GM19043 (cell line): ENCODE data around the gene NEK1.
"Not testable (repeated sequence)": the region's sequence is repeated elsewhere in the genome, so short reads cannot be mapped to it uniquely, and the experiment has no call there.

Experiments used
- ATAC-seq: cut with Tn5 transposase; IDR thresholded peaks from one replicate; pipeline ENCODE4 v1.9.1; 2021; ENCODE audit warnings: low read depth; ENCODE audit not compliant: unreplicated experiment

Gene NEK1

DNA sequence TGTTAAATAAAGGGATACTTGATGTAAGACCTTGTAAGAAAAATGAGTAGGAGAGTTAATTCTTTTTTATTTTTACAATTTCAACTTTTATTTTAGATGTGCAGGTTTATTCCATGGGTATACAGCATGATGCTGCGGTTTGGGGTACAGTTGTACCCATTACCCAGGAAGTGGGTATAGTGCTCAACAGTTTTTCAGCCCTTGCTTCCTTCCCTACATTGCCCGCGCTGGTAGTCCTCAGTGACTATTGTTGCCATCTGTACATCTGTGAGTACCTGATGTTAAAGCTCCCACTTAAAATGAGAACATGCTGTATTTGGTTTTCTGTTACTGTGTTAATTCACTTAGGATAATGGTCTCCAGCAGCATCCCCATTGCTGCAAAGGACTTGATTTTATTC, 17.7 kb upstream of the NEK1 start:
- no peak for ATAC-seq

DNA sequence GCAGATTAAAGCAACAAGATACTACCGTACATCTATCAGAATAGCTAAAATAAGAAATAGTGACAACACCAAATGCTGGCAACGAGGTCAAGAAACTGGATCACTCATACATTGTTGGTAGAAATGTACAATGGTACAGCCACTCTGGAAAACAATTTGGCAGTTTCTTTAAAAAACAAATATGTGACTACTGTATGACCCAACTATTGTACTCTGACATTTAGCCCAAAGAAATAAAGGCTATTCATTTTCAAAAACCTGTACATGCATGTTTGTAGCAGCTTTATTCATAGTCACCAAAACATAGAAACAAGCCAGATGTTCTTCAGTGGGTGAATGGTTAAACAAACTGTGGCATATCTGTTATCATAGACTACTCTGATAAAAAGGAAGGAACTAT, 16.2 kb upstream of the NEK1 start:
- ATAC-seq: no peak

DNA sequence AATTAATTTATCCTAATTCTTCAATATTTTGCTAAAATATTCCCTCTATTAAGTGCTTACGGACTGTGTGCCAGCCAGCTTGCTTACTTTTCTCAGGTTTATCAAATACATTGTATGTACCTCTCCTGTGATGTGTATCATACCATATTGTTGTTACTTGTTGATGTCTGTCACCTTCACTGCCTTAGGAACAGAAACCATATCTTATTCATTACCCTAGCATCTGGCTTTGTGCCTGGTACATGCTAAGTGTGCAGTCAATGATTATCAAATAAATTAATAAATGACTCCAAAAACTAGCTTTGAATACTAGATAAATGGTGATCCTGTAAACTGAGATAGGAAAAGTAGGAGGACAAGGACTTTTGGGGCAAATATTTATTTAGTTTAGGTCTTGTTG, 14.9 kb upstream of the NEK1 start:
- ATAC-seq: peak; percentile 63

DNA sequence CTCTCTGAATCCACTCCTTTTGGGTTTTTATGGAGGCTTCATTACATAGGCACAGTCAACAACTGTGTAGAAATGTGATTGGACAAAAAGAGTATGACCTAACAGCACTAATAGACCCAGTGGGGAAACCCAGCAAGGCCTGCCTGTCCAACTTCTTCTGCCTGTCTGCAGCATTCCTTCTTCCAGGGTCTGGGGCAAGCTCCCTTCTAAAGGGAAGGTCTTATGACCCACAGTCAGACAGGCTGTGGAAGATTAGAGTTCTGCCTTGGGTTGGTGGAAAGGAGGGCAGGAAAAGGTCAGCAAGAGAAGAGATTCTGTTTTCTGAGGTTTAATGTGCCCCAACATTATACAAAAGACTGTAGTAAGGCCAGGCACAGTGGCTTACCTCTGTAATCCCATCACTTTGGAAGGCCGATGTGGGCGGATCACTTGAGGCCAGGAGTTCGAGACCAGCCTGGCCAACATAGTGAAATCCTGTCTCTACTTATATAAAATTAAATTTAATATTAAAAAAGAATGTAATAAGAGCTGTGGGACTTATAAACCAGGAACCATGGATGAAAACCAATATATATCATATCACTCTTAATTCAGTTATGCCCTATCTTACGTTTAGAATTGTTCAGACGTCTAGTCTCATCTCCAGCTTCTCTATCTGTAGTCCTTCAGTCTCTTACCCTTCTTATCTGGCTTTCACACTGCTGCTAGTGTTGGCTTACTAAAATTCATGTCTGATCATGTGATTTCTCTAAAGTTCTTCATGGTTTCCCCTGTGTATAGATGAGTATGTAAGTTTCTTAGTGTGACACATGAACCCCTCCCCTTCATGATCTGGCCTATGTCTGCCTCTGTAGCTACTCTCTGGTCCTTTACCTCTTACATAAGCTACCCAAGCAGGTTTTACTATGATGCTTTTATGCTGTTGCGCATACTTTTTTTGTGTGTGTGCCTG, 14.2 kb upstream of the NEK1 start:
- no peak for ATAC-seq

DNA sequence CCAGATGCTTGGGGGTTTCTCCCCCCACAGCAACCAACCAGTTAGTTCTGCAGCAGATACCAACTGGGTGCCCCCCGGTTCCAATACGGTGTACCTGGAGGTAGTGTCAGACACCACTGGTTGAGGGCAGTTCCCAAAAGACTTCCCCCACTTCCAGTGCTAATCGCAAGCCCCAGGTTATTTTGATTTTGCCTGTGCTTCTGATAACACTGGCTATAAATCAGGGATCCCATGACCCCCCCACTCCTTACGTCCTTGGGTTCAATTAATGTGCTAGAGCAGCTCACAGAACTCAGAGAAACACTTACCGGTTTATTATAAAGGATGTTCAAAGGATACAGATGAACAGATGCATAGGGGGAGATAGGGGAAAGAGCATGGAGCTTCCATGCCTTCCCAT, 13.5 kb upstream of the NEK1 start:
- ATAC-seq: no peak

DNA sequence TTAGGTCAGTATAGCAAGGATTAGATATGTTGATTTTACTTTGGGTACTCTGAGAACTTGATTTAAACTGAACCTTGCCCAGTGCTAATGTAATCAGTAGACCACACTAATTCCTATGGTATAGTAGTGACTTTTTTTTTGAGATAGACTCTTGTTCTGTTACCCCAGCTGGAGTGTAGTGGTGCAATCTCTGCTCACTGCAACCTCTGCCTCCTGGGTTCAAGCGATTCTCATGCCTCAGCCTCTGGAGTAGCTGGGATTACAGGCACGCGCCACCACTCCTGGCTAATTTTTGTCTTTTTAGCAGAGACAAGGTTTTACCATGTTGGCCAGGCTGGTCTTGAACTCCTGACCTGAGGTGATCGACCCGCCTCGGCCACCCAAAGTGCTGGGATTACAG, 11.6 kb upstream of the NEK1 start:
- ATAC-seq: not testable (repeated sequence)

DNA sequence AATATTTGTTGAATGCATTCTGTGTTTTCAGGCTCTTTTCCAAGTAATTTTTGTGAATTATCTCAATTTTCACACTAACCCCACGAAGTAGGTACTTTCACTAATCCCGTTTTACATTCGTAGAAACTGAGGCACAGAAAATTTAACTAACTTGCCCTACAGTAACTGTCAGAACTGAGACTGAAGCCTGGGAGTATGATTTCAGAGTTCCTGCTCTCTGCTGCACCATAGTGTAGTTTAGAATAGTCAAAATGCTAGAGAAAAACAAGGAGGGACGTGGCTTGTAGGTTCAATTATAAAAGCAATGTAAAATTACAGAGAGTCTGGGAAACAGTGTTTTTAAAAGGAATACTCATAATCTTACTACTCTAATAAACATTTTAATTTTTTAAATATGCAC, 10.2 kb upstream of the NEK1 start:
- no peak for ATAC-seq

DNA sequence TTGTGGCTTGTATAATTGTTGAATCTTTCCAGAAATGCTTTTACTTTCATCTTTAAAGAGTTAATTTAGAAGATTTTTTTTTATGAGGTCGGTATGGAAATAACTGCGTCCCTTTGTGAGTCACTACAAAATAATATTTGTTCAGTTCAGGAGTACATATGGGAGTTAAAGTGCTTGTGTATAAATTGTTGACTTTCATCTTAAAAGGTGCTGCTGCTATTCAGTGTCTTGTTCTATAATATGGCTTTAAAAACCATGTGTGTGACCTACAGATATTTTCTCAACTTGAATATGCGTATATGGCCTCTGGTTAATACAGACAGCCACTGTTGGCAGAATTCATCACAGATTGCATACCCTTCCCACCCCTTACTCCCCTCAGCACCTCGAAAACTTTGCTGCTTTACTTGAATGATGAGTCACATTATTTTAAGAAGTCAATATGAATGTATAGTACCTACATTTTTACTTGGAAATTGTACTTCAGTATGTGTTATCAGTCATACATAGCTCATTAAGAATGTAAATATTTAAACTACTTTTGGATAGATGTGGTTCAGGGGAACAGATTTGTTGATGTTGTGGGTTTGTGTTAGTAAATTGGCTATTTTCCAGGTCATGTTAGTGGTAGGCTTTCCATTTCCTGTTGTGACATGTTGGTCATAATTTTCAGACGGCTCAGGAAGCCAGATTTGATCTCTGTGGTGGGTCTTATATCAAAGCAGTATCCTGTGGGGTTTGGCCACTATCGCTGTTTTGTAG, 9.5 kb upstream of the NEK1 start:
- peak; percentile 13 for ATAC-seq

DNA sequence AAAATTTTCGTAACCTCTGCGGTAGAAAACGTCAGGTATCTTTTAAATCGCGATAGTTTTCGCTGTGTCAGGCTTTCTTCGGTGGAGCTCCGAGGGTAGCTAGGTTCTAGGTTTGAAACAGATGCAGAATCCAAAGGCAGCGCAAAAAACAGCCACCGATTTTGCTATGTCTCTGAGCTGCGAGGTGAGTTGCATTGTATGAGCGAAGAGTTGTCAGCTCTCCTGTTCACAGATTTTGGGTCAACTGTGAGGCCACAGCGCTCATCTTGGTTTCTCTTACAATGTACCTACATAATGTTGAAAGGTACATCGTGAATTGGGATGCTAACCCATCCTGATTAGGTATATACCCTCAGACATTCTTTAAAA, 8.5 kb upstream of the NEK1 start:
- no peak for ATAC-seq

DNA sequence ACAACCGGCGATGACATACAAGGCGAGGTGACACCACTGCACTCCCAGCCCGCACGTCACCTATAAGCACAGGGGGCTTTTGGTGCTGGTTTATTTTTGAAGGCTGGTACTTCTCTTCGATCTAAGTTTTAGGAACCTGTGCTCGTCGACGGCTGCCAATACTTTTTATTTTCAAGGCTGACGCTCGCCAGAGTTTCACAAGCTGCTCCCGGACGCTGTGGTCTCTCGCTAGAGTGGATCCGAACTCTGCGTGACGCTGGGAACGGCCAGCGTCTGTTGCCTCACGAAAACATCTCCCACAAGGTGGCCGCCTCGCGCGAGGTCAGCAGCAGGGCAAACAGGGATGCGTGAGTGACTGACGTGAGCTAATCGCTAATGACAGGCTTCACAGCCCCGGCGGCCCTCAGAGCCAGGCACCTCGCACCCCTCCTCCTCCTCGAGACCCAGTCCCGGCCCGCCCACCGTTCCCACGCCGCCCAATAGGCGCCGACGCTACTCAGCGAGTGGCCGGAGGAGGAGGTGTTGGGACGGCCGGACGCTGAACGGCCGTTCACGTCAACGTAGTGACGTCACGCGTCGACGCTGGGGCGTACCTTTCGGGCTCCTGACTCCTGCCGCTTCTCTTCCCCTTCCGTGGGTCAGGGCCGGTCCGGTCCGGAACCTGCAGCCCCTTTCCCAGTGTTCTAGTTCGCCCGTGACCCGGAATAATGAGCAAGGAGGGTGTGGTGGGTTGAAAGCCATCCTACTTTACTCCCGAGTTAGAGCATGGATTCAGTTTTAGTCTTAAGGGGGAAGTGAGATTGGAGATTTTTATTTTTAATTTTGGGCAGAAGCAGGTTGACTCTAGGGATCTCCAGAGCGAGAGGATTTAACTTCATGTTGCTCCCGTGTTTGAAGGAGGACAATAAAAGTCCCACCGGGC, 7.8 kb upstream of the NEK1 start, which contains the start of gene CLCN3:
TSS of gene CLCN3 (plus strand) at position 621 of the 922 bp plus-strand sequence. CDS start 15,351 bp downstream, outside the sequence.
- ATAC-seq: peak; percentile 89

DNA sequence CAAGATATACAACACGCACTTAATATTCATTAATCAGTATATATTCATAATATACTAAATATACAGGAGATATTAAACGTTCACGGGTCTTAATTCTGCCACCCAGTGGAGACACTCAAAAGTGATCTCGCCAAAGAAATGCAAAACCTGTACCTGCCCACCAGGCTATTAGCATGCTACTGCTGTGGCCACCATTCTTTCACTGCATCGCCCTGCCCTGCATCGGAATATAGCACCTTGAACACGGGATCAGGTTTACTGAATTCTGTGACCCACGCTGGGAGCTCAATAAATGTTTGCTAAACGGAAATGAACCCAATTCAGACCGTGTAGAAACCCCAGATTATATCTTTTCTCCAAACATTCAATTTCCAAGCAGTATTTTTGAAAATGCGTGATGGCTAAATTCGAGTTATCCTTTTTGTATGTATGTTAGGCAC, 7.2 kb upstream of the NEK1 start:
- ATAC-seq: peak; percentile 34

DNA sequence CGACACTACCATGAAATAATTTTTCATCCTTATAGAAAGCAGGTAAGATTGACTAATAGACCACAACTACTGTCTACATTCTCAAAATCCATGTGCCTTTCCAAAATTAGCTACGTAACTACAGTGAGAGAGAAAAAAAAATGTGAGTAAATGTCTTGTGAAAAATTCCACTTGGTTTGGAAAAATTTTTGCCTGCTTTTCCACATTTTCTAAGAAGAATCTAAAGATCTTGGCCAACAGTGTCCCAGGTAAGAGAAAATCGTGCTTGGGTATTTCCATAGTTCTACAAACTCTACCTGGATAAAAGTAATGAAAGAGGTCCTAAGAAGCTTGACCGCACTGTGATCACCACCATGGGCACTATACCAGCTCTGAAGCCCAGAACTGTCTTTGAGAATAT, 6.6 kb upstream of the NEK1 start:
- no peak for ATAC-seq

DNA sequence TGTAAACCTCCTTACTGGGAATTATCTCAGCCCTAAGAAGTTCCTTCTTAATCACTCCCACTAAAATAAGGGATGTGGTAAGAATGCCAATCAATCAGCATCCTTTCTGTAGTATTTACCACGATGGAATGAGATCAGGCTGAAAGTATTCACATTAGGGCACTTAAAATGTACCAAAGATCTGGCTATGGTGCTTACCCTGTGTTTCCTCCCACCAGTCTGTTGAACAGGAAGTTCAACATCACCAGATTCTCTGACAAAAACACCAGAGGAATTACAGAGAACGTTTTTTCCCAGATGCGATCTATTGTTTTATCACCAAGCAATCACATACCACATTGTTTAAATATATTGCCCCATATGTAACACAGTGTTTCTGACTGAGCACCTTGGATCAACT, 5.9 kb upstream of the NEK1 start:
- ATAC-seq: no peak

DNA sequence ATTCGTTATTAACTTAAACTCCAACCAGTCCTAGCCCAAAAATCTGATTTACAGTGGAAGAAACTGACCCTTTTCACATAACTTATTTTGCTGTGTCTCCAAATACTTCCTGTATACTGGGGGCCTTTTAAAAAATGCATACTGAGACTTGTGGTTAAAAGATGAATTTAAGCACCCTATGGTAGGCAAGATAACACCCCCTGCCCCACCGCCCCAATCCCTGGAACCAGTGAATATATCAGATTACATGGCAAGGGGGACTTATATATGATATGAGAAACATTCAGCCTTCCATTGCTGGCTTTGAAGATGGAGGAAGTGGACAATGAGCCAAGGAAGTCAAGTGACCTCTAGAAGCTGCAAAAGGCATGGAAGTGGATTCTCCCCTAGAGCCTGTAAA, 4.9 kb upstream of the NEK1 start:
- ATAC-seq: no peak

DNA sequence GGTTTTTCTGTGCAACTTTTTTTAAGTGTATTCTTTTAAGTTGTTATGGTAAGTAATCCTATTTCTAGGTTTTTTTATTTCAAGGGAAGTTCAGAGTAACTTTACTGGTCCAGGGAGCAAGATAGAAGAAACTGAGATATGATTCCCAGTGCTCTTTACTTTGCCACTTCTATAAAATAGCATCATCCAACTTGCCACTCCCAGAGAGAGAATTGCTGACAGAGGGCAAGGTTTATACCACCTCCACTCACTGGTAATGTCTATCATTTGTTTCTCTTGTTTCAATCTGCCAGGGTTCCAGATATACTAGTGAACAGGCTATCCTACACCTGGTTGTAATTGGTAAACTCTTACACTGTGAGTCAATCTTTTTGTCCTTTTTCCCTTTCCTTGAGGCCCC, 4.5 kb upstream of the NEK1 start:
- ATAC-seq: no peak

DNA sequence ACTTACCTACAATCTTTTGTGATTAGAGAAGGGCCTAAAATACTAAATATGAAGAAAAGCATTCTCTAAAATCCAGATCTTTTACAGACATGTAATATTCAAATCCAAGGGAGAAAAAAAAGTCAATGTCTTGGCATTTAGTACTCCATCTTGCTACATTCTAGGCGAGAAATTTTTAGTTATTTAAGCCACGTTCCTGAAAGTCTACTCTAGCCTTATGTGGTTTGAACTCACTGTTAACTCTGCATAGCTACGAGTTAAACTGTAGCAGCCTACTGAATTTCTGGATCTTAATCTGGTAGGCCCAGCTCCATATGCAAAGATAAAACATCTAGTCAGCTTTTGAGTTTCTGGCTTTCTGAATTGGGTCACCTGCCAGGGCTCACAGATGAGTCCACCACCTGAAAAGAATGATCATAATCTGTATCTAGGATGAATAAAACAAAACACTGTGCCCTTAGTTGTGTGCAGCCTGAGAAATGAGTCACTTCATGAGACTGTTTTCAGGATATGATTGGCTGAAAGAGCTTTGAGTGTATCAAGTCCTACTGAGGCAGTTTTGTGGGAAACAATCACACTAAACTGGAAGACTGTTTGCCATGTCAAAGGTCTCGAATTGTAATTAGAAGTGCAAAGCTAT, 3.2 kb upstream of the NEK1 start:
- ATAC-seq: no peak

DNA sequence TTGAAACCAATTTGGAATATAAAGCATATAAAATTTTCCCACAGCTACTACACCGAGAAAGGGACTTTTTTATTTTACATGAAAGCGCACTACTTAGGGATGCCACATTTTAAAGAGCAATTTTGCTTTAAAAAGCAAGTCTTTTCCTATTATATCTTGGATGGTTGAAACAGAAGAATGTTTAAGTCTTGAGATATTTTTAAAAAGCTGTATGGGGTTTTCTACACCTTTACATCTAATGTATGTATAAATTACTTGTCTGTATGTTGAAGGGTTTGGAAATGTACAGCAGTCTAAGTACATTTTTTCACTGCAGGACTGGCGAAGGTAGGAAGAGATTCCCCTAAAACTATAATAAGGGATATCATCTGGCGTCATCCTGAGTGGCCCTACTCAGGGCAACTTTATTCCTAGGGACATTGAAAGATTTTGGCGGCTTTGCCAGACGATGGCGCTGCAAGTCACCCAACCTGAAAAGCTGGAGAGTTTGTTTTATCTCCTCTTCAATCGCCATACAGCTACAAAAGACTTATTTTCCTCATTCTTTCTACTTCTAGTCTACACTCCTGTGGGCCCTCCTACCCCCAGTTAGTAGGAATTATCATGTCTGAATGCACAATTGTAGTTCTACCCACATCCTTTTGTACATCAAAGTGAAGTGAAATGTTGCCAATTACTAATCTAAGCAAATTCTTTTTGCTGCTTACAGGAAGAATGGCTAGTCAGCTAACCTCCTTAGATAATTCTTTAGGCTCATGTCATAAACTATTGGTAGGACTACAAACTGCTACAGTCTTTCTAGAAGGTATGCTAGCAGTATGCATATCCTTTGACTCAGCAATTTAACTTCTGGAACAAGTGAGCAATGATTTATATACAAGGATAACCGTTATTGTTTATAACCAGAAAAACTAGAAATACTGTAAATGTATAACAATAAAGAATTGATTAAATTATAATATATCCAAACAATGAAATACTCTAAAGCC, 782 bp upstream of the NEK1 start:
- ATAC-seq: peak; percentile 33

DNA sequence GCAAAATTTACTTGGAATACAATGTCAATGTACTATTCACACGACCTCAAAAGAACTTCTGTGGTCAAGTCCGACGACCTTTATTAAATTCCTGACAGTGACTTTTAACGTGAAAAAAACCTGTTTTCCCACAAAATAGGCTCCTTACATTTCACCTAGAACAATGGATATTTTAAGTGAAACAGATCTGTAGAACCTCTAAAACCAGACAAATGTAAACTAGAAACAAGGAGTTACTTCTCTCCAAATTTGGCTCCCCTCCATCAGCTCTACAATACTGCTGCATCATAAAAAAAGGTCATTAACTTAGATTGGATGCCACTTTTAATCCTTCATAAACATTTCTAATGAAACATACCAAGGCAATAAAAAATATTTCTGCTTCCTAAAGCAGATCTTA, 1.2 kb downstream of the NEK1 start:
- ATAC-seq: no peak

DNA sequence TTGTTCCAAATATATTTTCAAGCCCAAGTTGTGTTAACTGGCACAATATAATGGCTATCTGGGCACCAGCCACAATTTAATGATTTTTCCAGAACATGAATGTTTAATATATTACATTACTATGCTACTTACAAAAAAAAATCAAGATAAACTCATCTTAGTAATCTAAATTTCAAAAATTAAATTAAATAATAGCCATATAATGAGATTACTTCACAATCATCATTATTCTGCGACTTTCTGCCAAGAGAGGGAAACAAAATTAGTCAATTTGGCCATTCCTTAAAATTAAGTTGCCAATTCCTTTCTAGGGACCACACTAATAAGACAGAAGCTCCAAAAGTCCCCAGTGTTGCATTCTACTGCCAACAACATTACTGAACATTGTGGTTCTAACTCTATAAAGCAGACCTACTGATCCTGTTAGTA, 7.5 kb downstream of the NEK1 start:
- no peak for ATAC-seq
